Inflammatory macrophage treated with lipopolysaccharide for 1 hour (primary cell): ENCODE data around the gene DHFR2.
"Not testable (repeated sequence)": the region's sequence is repeated elsewhere in the genome, so short reads cannot be mapped to it uniquely, and the experiment has no call there.

Experiments used
- DNase-seq, 2 donors: peaks; one replicate each; pipeline ENCODE4 v3.0.0-alpha.2; 2020 to 2022

The DHFR2 gene

DNA sequence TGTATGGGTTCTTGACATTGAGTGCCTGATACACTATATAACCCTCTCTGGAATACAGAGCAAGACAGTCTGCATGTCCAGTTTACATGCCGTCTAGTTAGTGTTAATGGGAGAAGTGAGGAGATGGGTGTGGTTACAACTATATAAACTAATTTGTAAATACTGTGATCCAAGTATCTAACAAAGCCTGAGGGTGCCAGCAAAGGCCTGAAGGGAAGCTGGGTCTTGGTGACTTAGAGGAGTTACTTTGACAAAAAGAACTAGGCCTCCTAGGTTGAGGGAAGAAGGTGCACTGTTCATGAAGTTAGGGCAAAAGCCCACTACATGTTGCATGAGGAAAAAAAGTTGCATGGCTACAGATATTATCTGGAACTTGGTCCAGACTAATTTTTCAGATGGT is 2.4 kb upstream of the DHFR2 start:
- no peak for DNase-seq

DNA sequence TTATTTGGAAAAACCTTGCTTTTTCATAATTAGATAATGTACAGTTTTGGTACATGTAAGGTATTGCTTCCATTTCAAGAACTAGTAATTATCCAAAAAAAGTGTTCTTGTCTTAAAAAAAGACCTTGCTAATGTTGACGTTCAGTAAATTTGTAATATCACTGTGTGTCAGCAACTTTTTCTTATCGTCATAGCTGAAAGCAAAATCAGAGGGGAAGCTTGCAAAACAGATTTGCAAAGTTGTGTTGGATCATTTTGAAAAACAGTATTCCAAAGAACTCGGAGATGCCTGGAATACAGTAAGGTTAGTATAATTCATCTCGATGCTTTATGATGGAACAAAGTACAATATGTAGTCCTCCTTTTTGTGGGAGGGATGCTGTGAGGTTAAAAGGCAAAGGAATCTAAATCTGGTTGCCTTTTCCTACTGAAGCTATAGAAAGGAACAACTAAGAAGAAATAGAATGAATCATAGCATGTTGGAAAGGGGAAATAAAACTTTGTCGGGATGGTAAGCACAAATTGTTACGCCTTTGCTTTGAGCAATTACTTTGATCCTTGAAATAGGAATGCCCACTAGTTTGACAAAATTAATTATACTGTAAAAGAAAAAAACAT is 1.6 kb upstream of the DHFR2 start:
- DNase-seq: peak; percentile 44 to 58

- DNase-seq: peak in 1 of 2 donors; percentile 18
These were observed 892 bp upstream of the DHFR2 start for GRCh38 chr3:94063496-94064119.

GRCh38 chr3:94061297-94061696 is 1.4 kb downstream of the DHFR2 start:
- no peak for DNase-seq

DNA sequence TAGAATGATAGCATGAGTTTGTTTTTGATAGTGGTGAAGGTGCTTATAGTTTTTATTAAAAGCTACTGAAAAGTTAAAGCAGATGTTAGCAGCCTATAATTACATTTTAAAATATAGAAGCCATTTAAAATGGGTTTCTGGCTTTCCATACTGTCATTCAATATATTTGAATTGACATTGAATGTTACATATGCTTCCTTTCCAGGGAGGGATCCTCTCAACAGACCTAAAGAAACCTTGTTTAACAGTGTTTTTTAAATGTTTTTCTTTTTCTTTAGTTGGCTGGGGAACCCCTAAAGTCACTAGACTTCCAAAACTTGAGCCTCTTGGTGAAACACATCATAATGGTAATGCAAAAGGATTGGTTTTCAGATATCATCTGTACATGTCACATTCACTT is 12.2 kb downstream of the DHFR2 start:
- DNase-seq: no peak

DNA sequence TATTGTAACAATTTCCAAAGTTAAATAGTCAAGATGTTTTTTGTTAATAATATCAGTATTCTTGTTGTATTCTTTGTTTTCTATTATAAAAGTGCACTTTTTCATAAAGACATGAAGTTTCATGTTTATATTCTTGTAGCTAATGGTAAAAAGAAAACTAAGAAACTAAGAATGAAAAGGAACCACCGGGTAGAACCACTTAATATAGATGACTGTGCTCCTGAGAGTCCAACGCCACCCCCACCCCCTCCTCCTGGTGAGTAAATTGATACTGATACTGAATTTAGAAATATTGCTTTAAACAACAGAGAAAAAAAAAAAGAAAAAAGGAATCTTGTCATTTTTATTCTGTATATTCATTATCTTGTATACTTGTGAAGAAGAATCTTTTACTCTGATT is 13.4 kb downstream of the DHFR2 start:
- no peak for DNase-seq

- no peak for DNase-seq
These were observed 16.2 kb downstream of the DHFR2 start for GRCh38 chr3:94046533-94046932.

- DNase-seq: not testable (repeated sequence)
These were observed 18.4 kb downstream of the DHFR2 start for GRCh38 chr3:94044100-94044936.

DNA sequence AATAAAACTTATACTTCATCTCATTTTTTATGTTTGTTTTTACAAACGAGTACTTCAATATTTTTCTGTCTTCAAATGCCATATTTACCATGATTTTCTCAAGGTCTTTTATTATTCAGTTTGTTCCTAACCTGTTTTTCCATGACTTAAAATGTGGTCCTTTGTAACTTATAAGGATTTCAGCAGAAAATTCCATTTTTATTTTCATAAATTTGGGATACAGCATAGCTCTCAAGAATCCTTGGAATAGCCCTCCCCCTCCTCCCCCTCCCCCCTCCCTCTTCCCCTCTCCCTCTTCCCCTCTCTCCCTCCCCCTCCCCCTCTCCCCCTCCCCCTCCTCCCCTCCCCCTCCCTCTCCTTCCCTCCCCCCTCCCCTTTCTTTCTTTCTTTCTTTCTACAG is 19.4 kb downstream of the DHFR2 start:
- DNase-seq: no peak

GRCh38 chr3:94036909-94037507 is 25.7 kb downstream of the DHFR2 start:
- DNase-seq: peak; percentile 10 to 58

DNA sequence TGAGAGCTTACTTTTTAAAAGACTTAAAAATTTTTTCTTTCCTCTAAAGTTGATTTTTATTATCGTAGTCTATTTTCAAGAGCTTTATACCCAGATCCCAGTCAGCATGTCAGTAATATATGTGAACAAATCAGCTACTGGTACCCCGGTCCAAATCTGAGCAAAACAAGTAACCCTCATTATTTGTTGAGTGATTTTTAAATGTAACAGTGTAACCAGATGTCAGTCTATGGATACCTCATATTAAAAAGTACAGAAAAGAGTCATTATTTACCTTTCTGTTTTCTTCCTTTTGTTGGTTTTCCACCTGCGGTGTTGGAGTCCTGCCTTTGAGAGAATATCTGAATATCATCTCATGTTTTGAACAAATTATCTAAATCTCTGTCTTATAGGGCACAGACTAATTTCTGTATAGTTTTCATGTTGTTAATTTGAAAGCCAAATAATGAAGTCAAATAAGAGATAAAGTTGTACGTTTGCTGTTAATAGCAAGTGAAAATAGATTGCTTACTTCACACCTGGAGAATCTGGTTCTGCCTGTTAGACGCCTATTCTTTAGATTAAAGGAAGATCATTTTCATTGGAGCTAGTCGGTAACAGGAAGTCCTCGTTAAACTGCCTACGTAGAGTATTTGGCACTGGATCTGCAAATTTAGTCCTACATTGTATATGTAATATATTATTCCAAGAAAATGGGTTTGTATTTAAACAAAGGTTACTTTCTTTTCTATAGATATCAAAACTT is 34.5 kb downstream of the DHFR2 start, which contains the start of gene STX19:
Gene STX19, minus strand, starts transcription at position 505 of the 745 bp plus-strand sequence. CDS start 13,328 bp downstream, outside the sequence.
- DNase-seq: no peak

DNA sequence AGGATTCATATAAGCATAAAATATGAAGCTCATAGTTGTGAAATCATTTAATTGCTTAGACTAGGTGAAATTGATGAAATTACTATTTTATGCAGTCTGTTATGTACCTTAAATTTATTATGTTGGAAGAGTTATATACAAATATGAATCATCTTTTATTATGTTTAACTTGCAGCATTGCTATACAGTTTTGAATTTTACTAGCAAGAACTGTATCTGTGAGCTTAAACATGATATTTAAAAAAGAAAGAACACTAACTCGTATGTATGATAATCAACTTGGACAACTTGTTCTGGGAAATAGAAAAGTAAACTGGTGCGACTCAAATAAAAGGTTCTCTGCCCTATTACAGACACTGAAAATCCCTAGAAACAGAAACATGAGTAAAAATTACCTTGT is 36.1 kb downstream of the DHFR2 start:
- DNase-seq: no peak

DNA sequence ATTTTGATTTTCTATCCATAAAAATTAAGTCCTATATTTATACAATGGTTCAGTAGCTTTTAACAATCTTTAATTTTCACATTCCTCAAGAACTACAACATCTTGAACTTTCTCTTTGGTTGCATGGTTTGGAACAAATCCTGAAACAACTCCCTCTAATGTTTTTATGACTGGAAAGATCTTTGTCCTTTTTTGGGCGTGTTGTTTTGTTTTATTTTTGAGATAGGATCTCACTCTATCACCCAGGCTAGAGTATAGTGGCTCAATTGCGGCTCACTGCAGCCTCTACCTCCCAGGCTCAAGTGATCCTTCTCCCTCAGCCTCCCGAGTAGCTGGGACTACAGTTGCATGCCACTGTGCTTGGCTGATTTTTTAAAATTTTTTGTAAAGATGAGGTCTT is 38.3 kb downstream of the DHFR2 start:
- DNase-seq: no peak

DNA sequence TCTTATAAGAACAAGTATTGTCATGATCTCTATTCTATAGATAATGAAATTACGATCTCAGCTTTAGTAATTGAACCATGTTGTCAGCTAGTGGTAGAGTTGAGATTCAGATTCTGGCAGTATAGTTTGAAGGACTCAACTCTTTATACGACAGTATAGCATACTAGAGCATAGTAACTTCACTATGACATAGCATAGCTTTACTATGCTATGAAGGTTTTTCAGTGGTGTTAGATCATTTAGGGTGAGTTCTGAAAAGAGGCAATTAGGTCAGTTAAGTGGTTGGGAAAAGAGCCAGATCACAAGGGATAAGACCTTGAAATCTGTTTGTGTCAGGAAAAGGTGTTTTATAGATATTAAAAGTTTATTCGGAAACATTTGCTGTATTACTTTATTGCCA is 42.4 kb downstream of the DHFR2 start:
- DNase-seq: no peak

- no peak for DNase-seq
These were observed 43.1 kb downstream of the DHFR2 start for GRCh38 chr3:94019659-94020058.

DNA sequence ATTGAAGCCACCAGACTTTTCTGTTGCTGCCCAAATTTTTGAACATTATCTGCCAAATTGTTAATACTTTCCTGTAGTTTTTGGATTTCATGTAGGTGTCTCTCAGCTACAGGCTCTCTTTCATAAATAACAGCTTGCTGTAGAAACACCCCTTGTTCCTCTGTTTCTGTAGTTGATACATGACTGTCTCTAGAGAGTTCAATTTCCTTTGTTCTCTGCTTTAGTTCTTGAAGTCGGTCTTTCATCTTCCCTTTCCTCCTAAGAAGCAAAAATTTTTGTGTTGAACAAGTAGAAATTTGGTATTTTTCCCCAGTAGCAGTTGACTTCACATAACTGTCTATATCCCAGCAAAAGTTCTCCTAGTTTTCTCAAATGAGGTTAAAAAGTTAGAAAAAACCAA is 47.7 kb downstream of the DHFR2 start:
- DNase-seq: no peak

- no peak for DNase-seq
These were observed 50.5 kb downstream of the DHFR2 start for GRCh38 chr3:94012185-94012584.

DNA sequence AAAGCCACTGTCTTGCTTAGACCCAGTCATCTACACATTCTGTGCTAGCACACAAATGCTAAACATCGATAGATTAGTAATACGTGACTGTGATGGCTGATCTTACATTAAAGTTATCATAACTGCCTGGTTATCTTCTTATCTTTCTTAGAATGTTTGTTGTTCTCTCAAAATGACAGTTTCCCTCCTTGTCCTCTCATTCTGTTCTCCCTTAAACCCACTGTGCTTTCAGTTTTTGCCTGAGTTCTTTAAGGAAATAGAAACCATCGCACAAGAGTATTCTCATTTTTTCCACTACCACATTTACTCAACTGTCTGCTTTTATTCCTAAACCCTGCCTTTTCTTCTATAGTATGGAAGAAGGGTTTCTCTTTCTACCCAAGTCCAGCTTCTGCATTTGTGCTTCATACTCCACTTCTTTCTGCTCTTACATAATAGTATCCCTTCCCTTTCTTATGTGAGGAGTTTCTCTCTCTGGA is 51.4 kb downstream of the DHFR2 start:
- DNase-seq: peak; percentile 45 to 50

GRCh38 chr3:94009608-94010007 is 53.1 kb downstream of the DHFR2 start:
- no peak for DNase-seq

DNA sequence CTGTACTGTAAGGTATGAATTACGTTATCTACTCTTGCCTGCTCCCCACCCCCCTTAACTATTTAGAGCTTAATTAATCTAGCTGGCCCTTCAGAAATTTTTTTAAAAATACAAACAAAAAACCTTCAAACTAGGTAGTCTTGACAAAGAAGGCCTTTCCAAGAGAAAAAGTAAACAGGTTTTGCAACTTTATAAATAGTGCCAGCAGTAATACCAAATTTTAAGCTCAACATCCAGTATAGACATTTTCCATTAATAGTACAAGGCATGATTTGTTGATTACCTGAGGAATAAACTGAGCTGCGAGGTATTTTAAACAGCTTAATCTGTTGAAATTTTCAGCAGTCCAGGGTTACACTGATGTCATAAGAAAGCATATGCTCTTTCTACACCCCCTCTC is 54.5 kb downstream of the DHFR2 start:
- no peak for DNase-seq
